HFF-Myc (cell line): ENCODE results near the gene KLHL4.
"Not testable (repeated sequence)": the region's sequence is repeated elsewhere in the genome, so short reads cannot be mapped to it uniquely, and the experiment has no call there.

Experiments
- DNase-seq: peaks from one replicate; pipeline ENCODE4 v3.0.0-alpha.2; 2011; ENCODE audit warnings: low read depth; ENCODE audit errors: extremely low read depth
- H3K4me3 ChIP-seq: replicated peaks from 2 replicates; pipeline ENCODE4 v1.5.1; 2011; ENCODE audit warnings: low read depth, mild to moderate bottlenecking, control low read depth, low read length
- TF ChIP-seq, protein P1 (sequence below): IDR thresholded peaks from 2 replicates; pipeline ENCODE4 v1.5.1; 2012; ENCODE audit warnings: mild to moderate bottlenecking, low read depth, low read length, control low read depth; ENCODE audit errors: missing control alignments

The KLHL4 gene

DNA sequence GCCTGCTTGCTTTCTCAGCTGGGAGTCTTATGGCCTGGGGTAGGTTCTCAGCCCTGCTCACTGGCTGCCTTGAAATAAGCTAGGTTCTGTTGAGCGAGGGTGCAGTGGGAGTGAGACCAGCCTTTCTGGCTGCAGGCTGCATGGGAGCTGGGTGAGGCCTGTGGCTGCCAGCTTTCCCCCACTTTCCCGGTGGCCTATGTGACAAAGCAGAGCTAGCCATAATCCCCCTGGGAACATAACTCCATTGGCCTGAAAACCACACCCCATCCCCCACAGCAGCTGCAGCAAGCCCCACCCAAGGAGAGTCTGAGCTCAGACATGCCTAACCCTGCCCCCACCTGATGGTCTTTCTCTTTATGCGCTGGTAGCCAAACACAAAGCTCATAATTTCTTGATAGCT, 118.9 kb downstream of the KLHL4 start:
- DNase-seq = no peak
- TF ChIP-seq, protein P1, sequence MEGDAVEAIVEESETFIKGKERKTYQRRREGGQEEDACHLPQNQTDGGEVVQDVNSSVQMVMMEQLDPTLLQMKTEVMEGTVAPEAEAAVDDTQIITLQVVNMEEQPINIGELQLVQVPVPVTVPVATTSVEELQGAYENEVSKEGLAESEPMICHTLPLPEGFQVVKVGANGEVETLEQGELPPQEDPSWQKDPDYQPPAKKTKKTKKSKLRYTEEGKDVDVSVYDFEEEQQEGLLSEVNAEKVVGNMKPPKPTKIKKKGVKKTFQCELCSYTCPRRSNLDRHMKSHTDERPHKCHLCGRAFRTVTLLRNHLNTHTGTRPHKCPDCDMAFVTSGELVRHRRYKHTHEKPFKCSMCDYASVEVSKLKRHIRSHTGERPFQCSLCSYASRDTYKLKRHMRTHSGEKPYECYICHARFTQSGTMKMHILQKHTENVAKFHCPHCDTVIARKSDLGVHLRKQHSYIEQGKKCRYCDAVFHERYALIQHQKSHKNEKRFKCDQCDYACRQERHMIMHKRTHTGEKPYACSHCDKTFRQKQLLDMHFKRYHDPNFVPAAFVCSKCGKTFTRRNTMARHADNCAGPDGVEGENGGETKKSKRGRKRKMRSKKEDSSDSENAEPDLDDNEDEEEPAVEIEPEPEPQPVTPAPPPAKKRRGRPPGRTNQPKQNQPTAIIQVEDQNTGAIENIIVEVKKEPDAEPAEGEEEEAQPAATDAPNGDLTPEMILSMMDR = no peak
- H3K4me3 ChIP-seq = no peak overlapping the region

DNA sequence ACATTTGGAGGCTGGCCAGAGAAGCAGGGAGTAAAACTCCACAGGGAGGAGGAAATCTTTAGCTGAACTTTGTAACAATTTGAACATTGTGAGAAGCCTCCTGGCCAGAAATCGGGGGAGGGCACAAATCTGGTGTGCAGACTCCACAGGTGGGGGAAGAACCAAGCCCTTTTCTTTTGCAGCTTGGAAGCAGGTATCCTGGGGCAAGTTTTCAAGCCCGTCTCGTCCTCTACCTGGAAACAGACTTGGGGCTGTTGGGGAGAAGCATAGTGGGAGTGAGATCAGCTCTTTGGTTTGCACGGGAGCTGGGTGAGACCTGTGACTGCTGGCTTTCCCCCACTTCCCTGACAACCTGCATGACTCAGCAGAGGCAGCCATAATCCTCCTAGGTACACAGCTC, 123.8 kb downstream of the KLHL4 start:
- DNase-seq, H3K4me3 ChIP-seq: not testable (repeated sequence)

DNA sequence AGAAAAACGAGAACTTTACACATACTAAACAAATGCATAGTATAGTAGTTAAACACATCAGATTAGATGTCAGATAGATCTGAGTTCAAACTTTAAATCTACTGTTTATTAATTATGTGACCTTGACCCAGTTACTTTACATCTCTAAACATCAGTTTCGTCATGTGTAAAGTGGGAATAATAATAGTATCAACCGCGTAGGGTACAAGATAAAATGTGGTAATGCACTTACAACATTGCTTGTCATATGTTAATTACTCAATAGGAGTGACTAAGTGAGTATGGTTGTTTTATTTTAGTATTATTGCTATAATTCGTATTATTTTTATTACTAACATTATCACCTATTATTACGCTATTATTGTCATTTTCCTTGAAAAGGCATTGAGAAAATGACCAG, 144.2 kb downstream of the KLHL4 start:
- no peak for DNase-seq
- TF ChIP-seq, protein P1 = no peak
- no peak overlapping the region for H3K4me3 ChIP-seq

DNA sequence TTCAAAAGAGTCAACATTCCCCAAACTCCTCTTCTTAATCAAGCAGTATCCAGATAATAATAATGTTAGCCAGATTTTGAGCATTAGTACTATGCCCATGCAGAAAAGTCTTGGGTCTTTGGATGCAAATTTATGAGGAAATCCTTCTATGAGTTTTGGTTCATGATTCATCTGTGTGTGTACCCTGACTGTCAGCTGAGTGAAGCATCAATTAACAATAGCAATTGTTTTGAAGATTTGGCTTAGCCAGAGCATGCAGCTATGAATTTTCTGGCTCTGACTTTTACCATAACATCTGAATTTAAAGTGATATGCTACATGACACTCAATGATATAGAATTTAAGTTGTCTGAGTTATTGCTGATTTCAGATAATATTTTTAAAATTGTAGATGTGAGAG, 145.8 kb downstream of the KLHL4 start:
- TF ChIP-seq, protein P1 = no peak
- no peak for DNase-seq
- no peak overlapping the region for H3K4me3 ChIP-seq

DNA sequence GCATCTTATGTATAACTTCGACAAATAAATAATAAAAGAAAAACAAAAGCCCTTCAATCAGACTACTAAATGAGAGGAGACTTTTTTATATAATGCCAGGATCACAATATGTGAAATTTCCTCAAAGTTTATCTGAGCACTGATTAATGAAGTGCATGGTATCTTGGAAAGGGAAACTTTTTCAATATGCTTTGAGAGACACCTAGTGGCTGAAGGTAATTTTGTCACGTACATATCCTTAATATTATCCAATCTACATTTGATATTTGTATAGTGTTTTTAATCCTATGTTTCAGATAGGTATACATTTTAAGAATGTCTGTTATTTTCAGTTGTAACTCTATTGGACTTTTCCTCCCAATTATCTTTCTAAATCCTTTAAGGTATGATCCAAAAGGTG, 146.8 kb downstream of the KLHL4 start:
- TF ChIP-seq, protein P1 = no peak
- no peak overlapping the region for H3K4me3 ChIP-seq
- no peak for DNase-seq

DNA sequence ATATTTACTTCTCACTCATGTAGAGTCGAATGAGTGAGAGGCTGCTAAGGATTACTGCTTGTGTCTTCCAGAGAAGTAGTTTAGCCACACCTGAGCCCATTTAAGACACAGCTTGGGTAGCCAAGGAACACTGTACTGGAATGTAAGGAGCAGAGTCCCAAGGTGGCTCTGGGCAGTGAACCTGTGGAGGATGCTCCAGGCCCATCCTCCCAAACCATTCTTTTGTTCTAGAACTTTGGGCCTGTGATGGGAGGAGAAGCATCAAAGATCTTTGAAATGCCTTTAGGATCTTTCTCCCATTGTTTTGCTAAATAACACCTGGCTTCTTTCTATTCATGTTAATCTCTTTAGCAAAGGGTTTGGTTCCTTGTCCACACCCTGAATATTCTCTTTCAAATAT, 162.2 kb downstream of the KLHL4 start:
- no peak for DNase-seq
- H3K4me3 ChIP-seq = no peak overlapping the region
- TF ChIP-seq, protein P1 = no peak

DNA sequence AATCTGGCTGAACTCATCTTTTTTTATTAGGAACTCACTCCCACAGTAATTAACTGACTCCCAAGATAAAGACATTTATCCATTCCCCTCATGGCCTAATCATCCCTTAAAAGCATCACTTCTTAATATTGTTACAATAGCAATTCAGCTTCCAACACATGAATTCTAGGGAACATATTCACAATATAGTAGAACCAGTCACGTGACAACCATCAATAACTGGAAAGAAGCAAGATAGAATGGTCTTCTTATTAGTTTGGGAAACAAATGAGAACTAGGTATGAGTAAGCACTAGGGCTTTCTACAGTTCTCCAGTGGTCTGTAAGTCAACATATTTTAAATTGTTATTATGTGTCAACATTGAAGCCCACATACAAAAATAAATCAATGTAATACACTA, 170.1 kb downstream of the KLHL4 start:
- DNase-seq = no peak
- no peak overlapping the region for H3K4me3 ChIP-seq
- TF ChIP-seq, protein P1 = no peak

DNA sequence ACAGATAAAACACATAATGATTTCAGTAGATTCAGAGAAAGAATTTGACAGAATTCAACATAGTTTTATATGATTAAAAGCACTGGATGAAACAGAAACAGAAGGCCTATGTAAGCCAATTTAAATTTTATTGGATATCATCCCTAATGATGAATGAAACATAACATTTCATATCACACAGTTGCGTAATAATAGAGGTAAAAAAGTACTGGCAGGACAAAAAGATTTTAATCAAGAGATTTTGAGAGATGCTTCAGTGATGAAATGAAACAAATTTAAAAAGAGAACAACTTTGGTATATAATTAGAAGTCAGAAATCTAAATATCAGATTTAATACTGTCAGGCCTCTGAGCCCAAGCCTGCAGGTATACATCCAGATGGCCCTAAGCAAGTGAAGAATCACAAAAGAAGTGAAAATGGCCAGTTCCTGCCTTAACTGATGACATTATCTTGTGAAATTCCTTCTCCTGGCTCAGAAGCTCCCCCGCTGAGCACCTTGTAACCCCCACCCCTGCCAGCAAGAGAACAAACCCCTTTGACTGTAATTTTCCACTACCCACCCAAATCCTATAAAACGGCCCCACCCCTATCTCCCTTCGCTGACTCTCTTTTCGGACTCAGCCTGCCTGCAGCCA, 170.6 kb downstream of the KLHL4 start:
- not testable (repeated sequence) for DNase-seq, H3K4me3 ChIP-seq

DNA sequence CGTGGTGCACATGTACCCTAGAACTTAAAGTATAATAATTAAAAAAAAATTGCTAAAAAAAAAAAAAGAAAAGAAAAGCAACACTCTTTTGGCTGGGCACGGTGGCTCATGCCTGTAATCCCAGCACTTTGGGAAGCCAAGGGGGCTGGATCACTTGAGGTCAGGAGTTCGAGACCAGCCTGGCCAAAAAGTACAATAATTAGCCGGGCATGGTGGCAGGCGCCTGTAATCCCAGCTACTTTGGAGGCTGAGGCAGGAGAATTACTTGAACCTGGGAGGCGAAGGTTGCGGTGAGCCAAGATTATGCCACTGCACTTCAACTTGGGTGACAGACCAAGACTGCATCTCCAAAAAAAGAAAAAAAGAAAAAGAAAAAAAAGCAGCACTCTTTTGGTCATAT, 171.6 kb downstream of the KLHL4 start:
- H3K4me3 ChIP-seq, DNase-seq: not testable (repeated sequence)
